ENCODE measurements around the gene SH2B3.

DNA sequence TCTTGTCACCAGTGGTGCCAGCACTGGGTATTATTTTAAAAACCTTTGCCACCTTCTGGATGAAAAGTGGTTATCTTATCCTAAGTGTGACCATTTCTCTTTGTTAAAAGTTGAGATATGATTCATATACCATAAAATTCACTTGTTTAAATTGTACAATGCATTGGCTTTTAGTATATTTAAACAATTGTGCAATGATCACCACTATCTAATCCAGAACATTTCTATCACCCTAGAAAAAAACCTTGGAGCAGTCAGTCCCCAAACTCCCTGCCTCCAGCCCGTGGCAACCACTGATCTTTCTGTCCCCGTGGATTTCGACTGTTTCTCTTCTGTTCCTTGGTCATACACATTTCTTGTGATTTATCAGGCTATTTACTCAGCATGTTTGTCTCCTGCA, 28.3 kb downstream of the SH2B3 start:
- no peak for TF ChIP-seq CTCF (conservative IDR thresholded peaks at IDR 0.05; ENCODE audit: low read length)
- TF ChIP-seq EZH2phosphoT487 (IDR thresholded peaks at IDR 0.05; ENCODE audit: borderline replicate concordance, low read depth, low read length), result no peak
